Measurements from ENCODE around the gene PPFIBP1. TPM values are rescaled to one million over a fixed set of nuclear protein-coding genes. Genes with fewer than 3 reads are reported as not detected.

Gene PPFIBP1
- total and polyA plus RNA-seq, 9 of the 15 experiments (the other 6 are each of a cell fraction or from before 2014, with no cell fraction given): 0.46 to 3.5 (median 1.8) TPM

- H2AFZ ChIP-seq (ENCODE audit: low read depth, low read length): peak overlapping the region; percentile 8; the same call in 1 of the 2 replicates
- CTCF ChIA-PET (ENCODE audit: low intra/inter-chr PET ratio): no interaction called here
- intact Hi-C loops (cut with micrococcal nuclease): no loop called here
- TF ChIP-seq DDX20 (tag; IDR thresholded peaks at IDR 0.05; ENCODE audit: low read depth) (no peak), CBFA2T2 (conservative IDR thresholded peaks at IDR 0.05) (peak; percentile 24; the same call in 1 of the 2 replicates), TCF3 (CRISPR knock-in tag; IDR thresholded peaks at IDR 0.05) (peak; percentile 34), CTBP1 (IDR thresholded peaks at IDR 0.05; ENCODE audit: borderline replicate concordance) (no peak), CBFA2T3 (IDR thresholded peaks at IDR 0.05) (peak; percentile 51), KDM1A (IDR thresholded peaks at IDR 0.05) (0 out of 4 replicates have a peak, but pooled peaks of 1 of the 2 experiments have one; percentile 11), RFX1 (IDR thresholded peaks at IDR 0.05) (0 out of 2 replicates have a peak, but pooled peaks have one; percentile 7), HDAC3 (IDR thresholded peaks at IDR 0.05; ENCODE audit: borderline replicate concordance, partially characterized antibody) (no peak), MTA2 (IDR thresholded peaks at IDR 0.05; ENCODE audit: low read depth) (0 out of 2 replicates have a peak, but pooled peaks have one; percentile 7), TAL1 (IDR thresholded peaks at IDR 0.05) (peak; percentile 39), PBX2 (CRISPR knock-in tag; IDR thresholded peaks at IDR 0.05; ENCODE audit: low read depth) (no peak), PBX2 (tag; conservative IDR thresholded peaks at IDR 0.05; ENCODE audit: low read depth) (peak; percentile 53; the same call in 1 of the 2 replicates)
- TF ChIP-seq, protein P1, sequence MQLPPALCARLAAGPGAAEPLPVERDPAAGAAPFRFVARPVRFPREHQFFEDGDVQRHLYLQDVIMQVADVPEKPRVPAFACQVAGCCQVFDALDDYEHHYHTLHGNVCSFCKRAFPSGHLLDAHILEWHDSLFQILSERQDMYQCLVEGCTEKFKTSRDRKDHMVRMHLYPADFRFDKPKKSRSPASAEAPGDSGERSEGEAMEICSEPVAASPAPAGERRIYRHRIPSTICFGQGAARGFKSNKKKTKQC (CRISPR knock-in tag; IDR thresholded peaks at IDR 0.05): no peak
- TF ChIP-seq, protein P2, sequence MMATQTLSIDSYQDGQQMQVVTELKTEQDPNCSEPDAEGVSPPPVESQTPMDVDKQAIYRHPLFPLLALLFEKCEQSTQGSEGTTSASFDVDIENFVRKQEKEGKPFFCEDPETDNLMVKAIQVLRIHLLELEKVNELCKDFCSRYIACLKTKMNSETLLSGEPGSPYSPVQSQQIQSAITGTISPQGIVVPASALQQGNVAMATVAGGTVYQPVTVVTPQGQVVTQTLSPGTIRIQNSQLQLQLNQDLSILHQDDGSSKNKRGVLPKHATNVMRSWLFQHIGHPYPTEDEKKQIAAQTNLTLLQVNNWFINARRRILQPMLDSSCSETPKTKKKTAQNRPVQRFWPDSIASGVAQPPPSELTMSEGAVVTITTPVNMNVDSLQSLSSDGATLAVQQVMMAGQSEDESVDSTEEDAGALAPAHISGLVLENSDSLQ (IDR thresholded peaks at IDR 0.05): peak; percentile 34; the same call in 1 of the 2 replicates
- TF ChIP-seq, protein P3, sequence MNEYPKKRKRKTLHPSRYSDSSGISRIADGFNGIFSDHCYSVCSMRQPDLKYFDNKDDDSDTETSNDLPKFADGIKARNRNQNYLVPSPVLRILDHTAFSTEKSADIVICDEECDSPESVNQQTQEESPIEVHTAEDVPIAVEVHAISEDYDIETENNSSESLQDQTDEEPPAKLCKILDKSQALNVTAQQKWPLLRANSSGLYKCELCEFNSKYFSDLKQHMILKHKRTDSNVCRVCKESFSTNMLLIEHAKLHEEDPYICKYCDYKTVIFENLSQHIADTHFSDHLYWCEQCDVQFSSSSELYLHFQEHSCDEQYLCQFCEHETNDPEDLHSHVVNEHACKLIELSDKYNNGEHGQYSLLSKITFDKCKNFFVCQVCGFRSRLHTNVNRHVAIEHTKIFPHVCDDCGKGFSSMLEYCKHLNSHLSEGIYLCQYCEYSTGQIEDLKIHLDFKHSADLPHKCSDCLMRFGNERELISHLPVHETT (CRISPR knock-in tag; conservative IDR thresholded peaks at IDR 0.05 in 1 of 2, IDR thresholded peaks at IDR 0.05 in 1 of 2): peak in 1 of 2 experiments; percentile 12; a peak in 1 of 4 replicates
These were observed 25.3 kb downstream of the PPFIBP1 start for GRCh38 chr12:27549236-27549800.

More at GRCh38 chr12:27549236-27549800, 25.3 kb downstream of the PPFIBP1 start:
- Histone ChIP-seq H3K9me1 (ENCODE audit: control insufficient read depth, insufficient read depth, low read length) (no peaks in the 10 kb centered on the region), H3K27me3 (ENCODE audit: control insufficient read depth in 2 of 2, insufficient read depth in 2 of 2, low read length in 2 of 2) (peaks cover 9 to 31% of the 10 kb centered on the region in 2 experiments; a peak in 4 of 5 replicates), H3K9ac (ENCODE audit: insufficient read depth in 1 of 2, low read depth in 2 of 2, low read length in 2 of 2) (no peak overlapping the region; a peak in 1 of 4 replicates), H3K27ac (ENCODE audit: extremely low read depth, low read depth, low read length) (no peak overlapping the region), H4K20me1 (replicated peaks; ENCODE audit: control insufficient read depth, insufficient read depth, low read length) (no peaks in the 10 kb centered on the region), H3K9me3 (replicated peaks; ENCODE audit: control insufficient read depth, insufficient read depth, low read depth, low read length) (no peaks in the 10 kb centered on the region), H3K79me2 (ENCODE audit: control insufficient read depth, insufficient read depth, low read length) (no peaks in the 10 kb centered on the region), H3K4me2 (ENCODE audit: insufficient read depth, low read length) (peak overlapping the region; percentile 57), H3K4me1 (replicated peaks in 1 of 2; ENCODE audit: control insufficient read depth in 2 of 2, insufficient read depth in 2 of 2, low read length in 2 of 2) (peaks cover 0 to 13% of the 10 kb centered on the region in 2 experiments; a peak in 4 of 5 replicates), H3K4me3 (no peak overlapping the region), H3K36me3 (ENCODE audit: control insufficient read depth, insufficient read depth, low read length) (no peaks in the 10 kb centered on the region)
- DNase-seq (ENCODE audit: extremely low read depth in 1 of 4, low spot score in 3 of 4): no peak
- POLR2A ChIA-PET: interaction anchor here (0.6 to 1.4 kb wide), 2 partner anchors 16 to 161 kb away, joined by 3 to 6 read pairs; partner anchors contain the start of gene MRPS35
- no TSS peak for BruUV-seq (replicated peaks)
- in situ Hi-C loops (cut with MboI): no loop called here
- no peak for ATAC-seq
- WGBS (ENCODE audit: insufficient coverage, low coverage, missing lambda C conversion rate): 3% methylated on average over 8 of the region's 8 CpGs
- FAIRE-seq: peak; percentile 71

All from K562 (cell line).